SH-SY5Y (cell line): ENCODE measurements around the gene ELOB.

Experiments used
- GATA2 ChIP-seq: IDR thresholded peaks from 2 replicates; pipeline ENCODE4 v1.6.1; 2011; ENCODE audit warnings: mild to moderate bottlenecking, low read depth, low read length
- GATA3 ChIP-seq: IDR thresholded peaks from 2 replicates; pipeline ENCODE4 v1.6.1; 2011; ENCODE audit warnings: low read depth, mild to moderate bottlenecking, low read length, moderate library complexity

ELOB gene

DNA sequence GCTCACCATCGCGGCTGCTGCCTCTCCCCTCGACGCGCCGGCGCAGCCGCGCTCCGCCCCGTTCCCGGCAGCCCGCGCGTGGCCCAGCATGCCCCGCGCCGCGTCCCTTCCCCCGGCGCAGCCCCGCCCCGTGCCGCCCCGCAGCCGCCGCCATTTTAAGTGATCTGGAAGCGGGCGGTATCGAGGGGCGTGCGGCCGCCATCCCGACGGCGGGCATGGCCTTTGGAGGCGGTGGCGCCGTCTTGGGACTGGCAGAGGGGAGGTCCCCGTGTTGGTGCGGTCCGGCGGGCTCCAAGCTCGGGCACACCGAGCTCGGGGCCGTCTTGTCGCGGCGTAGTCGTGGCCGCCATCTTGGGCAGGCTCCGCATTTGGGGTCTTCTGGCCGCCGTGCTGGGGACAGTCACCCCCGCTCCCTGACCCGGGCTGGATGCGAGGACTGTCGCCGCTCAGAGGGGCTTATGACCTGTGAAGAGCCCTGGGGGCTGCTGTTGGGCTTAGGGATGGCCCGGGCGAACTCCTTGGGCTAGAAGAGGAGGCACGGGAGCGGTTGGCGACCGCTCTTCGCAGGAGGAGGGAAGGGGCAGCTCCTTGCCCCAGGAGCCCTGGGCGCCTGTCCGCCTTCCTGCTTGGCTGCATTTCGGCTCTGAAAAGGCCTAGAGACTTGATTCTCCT is at the start of gene ELOB:
ELOB (minus strand) TSS at position 50 of the 672 bp plus-strand sequence; CDS start at position 9, 41 bp downstream.
- TF ChIP-seq GATA3 (no peak), GATA2 (no peak)

DNA sequence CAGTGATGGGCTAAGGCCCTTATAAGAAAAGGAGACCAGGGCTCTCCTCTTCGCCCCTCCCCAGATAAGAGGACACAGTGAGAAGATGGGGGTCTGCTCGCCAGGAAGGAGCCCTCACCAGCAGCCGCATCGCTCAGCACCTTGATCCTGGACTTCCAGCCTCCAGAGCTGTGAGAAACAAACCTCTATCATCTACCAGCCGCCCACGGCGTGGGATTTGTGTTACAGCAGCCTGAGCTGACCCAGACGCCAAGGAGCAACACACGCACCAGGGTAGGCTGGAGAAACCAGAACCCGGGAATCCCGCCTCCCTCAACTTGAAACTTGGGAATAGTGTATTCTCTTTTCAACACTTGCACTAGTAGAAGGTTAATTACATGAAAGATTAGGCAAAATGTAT is 48.8 kb upstream of the ELOB start:
- no peak for TF ChIP-seq GATA2
- TF ChIP-seq GATA3 = no peak

DNA sequence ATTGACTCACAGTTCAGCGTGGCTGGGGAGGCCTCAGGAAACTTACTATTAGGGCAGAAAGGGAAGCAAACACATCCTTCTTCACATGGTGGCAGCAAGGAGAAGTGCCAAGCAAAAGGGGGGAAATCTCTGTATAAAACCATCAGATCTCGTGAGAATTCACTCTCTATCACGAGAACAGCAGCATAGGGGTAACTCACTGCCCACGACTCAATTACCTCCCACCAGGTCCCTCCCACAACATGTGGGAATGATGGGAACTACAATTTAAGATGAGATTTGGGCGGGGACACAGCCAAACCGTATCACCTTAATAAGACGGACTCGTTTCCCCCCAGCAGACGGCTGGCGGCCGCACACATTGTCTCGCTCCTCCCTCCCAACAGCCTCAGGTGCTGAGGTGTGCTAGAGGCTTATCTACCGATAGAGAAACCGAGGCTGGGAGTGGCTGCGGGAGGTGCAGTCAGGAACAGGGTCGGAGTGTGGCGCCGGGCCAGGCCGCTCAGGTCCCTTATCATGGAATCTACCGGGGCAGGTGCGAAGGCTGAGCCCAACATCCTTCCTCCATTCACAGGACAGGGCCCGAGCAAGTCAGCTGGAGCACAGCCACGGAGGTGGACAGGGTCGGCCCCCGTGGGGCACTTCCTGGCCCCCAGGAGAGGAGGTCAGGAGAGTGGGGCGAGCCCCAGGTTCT is 48.1 kb upstream of the ELOB start:
- TF ChIP-seq GATA2 (no peak), GATA3 (no peak)

DNA sequence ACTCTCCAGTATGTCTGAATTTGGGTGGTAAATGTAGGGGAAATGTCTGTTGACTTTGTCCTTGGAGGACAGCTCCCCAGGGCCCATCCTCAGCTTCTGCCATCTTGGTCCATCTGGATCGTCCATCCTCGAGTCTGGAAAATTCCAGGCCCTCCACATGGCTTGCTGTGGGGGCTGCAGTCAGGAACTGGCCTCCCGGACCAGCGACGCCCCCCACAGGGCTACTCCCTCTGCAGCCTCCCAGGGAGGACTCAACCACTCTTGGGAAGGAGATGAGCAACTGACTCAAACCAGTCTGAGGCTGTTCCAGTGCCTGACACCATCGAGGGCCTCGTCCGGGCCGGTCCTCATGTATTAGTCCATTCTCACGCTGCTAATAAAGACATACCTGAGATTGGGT is 47.5 kb upstream of the ELOB start:
- TF ChIP-seq GATA3 = no peak
- TF ChIP-seq GATA2 = no peak

DNA sequence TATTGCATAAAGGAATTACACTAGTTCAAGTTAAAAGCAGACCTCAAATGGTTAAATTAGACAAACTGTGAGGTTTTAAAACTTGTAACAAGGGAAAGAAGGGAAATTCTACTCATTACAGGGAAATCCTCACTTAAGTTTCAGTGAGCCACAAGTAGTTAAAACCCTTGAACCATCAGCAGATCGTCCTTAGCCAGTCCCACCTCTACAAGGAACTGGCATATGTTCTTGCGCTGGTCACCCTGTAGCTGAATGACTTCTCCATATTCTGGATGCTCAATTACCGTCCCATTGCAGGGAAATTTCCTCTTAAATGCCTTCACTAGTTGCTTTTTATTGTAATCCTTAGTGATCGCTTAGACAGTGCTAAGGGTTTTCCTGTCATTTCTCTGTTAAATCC is 45.4 kb upstream of the ELOB start:
- TF ChIP-seq GATA2 (no peak), GATA3 (no peak)

DNA sequence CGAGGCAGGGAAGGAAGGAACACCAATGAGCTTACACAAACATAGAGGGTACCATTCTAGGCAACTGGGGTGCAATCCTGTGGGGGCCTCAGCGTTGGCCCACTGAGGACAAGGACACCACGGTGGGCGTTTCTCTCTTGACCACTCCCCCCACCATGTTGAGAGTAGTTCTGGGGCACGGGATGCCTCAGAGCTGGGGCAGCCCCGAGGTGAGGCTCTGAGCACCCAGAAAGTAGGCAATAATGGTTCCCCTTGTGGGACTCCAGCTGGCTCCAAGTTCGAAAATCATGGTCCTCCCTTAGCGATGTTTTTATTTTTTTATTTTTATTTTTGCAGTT is 45.0 kb upstream of the ELOB start:
- TF ChIP-seq GATA3 = no peak
- no peak for TF ChIP-seq GATA2

DNA sequence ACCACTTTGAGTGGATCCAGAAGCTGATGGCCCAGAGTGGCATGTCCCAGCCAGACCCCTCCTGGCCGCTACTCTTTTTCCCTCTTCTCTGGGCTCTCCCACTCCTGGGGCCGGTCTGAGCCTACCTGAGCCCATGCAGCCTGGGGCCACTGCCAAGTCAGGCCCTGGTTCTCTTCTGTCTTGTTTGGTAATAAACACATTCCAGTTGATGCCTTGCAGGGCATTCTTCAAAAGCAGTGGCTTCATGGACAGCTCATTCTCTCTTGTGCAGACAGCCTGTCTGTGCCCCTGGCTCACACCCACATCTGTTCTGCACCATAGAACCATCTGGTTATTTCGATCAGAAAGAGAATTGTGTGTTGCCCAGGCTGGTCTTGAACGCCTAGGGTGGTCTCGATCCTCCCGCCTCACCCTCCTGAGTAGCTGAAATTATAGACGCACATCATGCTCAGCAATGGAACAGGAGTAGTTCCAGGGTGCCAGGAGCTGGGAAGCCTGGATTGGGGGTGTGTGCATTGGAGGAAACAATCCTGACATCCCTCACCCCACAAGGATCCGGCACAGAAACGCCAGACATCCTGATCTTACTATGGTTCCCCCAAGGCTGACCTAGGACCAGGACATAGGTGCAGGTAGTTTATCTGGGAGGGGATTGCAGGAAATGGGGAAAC is 44.5 kb upstream of the ELOB start:
- no peak for TF ChIP-seq GATA2
- no peak for TF ChIP-seq GATA3

DNA sequence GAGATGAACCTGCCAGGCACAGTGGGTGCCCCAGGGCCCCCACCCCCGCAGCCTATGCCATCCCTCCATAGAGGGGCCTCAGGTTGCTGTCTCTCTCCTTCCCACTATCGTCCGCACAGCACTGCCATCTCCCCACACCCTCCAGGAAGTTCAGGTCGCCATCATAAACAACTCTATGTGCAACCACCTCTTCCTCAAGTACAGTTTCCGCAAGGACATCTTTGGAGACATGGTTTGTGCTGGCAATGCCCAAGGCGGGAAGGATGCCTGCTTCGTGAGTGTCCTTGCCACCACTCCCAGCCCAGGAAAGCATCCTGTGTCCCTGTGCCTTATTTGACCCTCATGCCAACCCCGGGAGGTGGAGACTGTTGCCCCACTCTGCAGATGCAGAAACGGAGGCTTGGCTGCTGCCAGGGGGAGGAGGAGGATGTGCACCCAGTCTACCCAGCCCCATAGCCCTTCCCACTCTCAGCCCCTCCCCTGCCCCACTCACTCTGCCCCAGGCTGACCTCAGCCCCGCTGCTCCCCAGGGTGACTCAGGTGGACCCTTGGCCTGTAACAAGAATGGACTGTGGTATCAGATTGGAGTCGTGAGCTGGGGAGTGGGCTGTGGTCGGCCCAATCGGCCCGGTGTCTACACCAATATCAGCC is 43.9 kb upstream of the ELOB start:
- no peak for TF ChIP-seq GATA2
- no peak for TF ChIP-seq GATA3

DNA sequence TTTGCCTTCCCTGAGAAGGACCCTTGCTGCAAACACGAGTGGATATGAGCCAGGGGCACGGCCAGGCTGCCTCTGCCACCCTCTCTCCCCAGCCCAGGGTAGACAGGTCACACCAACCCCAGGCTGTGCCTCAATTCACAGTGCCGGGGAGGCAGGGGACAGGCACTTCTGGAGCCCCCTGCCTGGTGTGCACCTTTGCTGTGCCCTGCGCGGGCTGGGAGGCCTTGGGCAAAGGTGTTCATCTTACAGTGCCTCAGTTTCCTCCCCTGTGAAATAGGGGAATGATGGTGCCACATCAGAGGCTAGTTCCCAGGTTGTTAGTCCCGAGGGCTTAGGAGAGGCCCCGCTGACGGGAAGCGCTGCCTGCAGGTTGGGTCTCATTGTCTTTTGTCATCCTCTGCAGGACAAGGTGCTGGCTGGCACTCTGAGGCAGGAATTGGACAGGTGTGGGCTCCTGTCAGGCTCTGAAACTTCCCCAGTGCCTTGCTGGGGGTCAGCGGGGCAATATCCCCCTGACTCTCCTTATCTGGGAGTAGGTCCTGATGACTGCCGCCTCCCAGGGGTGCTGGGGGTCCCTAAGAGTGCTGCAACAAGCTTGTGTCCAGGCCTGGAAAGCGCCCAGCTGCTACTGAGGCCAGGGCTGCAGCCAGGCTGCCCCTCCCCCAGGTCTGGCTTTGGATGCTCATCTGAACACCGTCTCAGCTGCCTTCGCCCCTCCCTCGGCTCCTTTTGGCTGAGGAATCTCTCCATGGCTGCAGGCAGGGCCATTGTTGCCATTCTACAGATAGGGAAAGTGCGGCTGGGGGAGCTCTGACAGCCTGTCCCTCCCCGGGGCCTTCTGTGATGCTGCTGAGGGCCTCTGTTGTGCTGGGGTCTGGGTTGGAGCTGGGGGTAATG is 43.1 kb upstream of the ELOB start:
- TF ChIP-seq GATA3 (no peak), GATA2 (no peak)

DNA sequence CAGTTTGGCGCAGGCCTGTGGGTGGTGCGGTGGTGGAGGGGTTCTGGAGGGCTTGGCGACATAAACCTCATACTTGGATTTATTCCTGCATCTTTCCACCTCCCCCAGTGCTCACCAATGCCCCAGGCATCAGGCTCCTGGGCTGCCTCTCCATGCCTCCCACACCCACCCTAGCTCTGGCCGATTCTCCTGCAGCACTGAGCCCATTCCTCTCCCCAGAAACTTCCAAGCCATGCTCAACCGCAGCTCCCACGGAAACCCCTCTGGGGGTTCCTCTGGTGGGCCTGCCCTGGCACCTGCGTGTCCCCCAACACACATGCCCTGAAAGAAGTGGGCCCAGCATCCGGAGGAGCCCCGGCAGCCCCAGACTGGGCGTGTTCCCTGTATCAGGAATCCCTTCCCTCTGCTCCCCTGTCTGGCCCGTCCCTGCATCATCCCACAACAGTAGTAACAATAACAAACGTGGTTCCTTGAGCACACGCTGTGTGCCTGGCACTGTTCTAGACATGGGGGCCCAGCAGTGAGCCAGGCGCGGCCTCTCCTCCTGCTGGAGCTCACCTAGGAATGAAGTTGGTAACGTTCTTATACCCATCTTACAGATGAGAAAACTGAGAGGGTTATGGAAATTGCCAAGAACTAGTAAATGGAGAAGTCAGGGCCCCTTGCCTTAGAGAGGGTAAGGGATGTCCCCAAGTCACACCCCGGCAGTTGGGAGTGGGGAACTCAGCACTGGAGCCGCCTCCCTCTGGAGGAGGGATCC is 42.3 kb upstream of the ELOB start:
- TF ChIP-seq GATA3 (no peak), GATA2 (no peak)

DNA sequence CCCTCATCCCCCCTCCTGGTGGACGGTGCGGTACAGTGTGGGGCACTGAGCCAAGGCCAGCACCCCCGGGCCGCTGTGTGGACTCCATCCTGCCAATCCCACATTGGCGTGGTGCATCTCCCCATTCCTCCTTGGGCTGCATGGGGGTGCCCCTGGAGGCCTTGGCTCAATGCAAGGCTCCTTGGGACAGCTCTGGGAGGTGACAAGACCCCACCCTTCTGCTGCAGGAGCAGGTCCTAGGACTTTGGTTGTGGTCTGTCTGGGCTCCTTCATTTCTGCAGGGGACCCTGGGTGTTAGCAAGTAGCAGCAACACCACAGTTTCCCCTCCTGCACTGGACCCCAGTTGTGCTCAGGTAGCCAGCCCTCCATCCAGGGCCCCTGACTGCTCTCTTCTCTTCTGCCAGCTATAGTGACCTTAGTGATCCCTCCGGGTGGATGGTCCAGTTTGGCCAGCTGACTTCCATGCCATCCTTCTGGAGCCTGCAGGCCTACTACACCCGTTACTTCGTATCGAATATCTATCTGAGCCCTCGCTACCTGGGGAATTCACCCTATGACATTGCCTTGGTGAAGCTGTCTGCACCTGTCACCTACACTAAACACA is 41.3 kb upstream of the ELOB start:
- TF ChIP-seq GATA2 = no peak
- TF ChIP-seq GATA3 = no peak
